Fibroblast of lung (primary cell): ENCODE measurements around the gene CPN2.

Experiments
- EZH2 ChIP-seq: IDR thresholded peaks from 2 replicates; pipeline ENCODE4 v1.5.1; 2012; ENCODE audit warnings: low read length, control low read depth, mild to moderate bottlenecking; ENCODE audit errors: missing control alignments
- TF ChIP-seq, protein P1 (sequence below), 2 donors: IDR thresholded peaks in 1 of 2; conservative IDR thresholded peaks in 1 of 2; 1 replicate in 1 of 2; 2 replicates in 1 of 2; pipeline ENCODE4 v1.5.1; 2011 to 2012; ENCODE audit warnings: low read length in 2 of 2, control low read depth in 1 of 2, inconsistent platforms in 1 of 2, low read depth in 1 of 2, mild to moderate bottlenecking in 1 of 2

DNA sequence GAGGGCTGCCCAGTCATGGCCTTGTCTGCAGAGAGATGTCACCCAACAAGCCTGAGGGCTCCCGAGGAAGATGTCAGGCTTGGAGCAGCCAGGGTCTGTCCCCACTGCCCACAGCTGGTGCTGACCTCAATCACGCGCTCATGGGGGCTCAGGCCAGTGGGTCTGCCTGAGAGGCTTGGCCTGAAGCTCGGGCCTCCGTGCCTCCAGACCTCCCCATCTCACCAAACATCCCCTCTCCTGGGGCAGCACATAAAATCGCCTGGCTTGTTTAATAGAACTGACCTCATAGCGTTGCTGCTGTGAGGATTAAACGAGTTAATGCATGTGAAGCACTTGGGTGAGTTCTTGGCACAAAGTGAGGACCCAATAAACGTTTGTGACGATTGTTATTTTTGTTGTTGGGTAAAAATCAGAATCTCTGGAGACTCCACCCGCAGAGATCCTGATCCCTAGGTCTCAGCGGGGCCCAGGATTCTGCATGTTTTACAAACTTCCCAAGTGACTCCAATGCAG lies 14.9 kb upstream of the CPN2 start:
- TF ChIP-seq, protein P1, sequence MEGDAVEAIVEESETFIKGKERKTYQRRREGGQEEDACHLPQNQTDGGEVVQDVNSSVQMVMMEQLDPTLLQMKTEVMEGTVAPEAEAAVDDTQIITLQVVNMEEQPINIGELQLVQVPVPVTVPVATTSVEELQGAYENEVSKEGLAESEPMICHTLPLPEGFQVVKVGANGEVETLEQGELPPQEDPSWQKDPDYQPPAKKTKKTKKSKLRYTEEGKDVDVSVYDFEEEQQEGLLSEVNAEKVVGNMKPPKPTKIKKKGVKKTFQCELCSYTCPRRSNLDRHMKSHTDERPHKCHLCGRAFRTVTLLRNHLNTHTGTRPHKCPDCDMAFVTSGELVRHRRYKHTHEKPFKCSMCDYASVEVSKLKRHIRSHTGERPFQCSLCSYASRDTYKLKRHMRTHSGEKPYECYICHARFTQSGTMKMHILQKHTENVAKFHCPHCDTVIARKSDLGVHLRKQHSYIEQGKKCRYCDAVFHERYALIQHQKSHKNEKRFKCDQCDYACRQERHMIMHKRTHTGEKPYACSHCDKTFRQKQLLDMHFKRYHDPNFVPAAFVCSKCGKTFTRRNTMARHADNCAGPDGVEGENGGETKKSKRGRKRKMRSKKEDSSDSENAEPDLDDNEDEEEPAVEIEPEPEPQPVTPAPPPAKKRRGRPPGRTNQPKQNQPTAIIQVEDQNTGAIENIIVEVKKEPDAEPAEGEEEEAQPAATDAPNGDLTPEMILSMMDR (conservative IDR thresholded peaks at IDR 0.05 in 1 of 2, IDR thresholded peaks at IDR 0.05 in 1 of 2; ENCODE audit: low read depth in 1 of 2, low read length in 2 of 2), result no peak
- TF ChIP-seq EZH2, result no peak
